Lower lobe of right lung (tissue), 2 donors: Measurements from ENCODE around the gene OGFR. TPM values are rescaled to one million over a fixed set of nuclear protein-coding genes. Genes with fewer than 3 reads are reported as not detected.

Experiments used
- ATAC-seq, 2 donors: fragments of 200-7000 bp; cut with Tn5 transposase; one replicate each; pipeline ENCODE4 v1.9.1; 2020 to 2022; ENCODE audit warnings: mild to moderate bottlenecking in 2 of 2, moderate library complexity in 2 of 2
- DNase-seq: peaks from one replicate; pipeline ENCODE4 v3.0.0-alpha.2; 2020
- H3K27ac ChIP-seq: fragments of 200-600 bp; one replicate; pipeline ENCODE4 v1.8.0; 2022
- H3K27me3 ChIP-seq: fragments of 200-600 bp; one replicate; pipeline ENCODE4 v1.8.0; 2022; ENCODE audit warnings: low read depth
- H3K36me3 ChIP-seq: fragments of 200-600 bp; one replicate; pipeline ENCODE4 v1.8.0; 2022; ENCODE audit warnings: mild to moderate bottlenecking
- H3K4me1 ChIP-seq: fragments of 200-600 bp; one replicate; pipeline ENCODE4 v1.8.0; 2022
- H3K4me3 ChIP-seq: fragments of 200-600 bp; one replicate; pipeline ENCODE4 v1.8.0; 2022; ENCODE audit warnings: mild to moderate bottlenecking
- H3K9me3 ChIP-seq: fragments of 200-600 bp; one replicate; pipeline ENCODE4 v1.8.0; 2022
- intact Hi-C: fragments of 100-400 bp; cut with DNase I; formaldehyde crosslinking; loops from one replicate; pipeline ENCODE4 v1.11.0; 2022
- total RNA-seq: library from RNA; stranded (reverse); fragmentation: NEBNext Ultra II Directional; extraction: Animal tissue kit (Norgen Biotek cat#: 25700); gene quantifications from one replicate; pipeline ENCODE4 v1.2.1, GENCODE V29; 2021
- TF ChIP-seq, protein P1 (sequence below): fragments of 200-600 bp; IDR thresholded peaks from one replicate; pipeline ENCODE4 v1.8.0; 2022; ENCODE audit warnings: antibody characterized with exemption, mild to moderate bottlenecking
- donor health status: DM: no; HTN: yes; CAD: no; lungs with severe emphysema.

Gene OGFR
- total RNA-seq, 1 donor from 2014 or later = 69.4 TPM

DNA sequence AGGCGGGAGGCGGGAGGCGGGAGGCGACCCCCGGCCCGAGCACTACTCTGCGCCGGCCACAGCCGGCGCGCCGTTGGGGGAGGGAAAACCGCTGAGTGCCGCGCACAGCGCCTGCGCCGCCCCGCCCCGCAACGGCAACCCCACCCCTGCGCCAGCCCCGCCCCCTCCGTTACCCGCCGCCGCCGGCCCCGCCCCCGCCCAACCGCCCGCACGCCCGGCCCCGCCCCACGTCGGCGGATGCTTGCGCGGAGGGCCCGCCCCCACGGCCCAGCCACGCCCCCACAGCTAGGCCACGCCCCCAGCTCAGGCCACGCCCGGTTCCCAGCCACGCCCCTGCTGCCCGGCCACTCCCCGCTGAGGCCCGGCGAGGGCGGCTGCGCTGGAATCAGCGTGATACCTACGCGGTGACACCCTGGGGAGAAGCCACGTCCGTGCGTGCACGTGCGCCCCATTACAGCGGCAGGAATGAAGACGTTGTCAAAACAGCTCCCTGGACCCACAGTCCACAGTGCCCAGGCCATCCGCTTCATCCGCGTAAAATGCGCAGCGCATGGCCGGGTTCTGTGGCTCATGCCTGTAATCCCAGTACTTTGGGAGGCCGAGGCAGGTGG is 57.2 kb downstream of the OGFR start, which contains the start of gene TCFL5:
TSS of gene TCFL5 (minus strand) at position 97 of the 611 bp plus-strand sequence. CDS start 152 bp downstream, outside the sequence.
- Histone ChIP-seq H3K4me1 (peaks cover 14% of the 10 kb centered on the region), H3K27me3 (no peaks in the 10 kb centered on the region), H3K36me3 (peaks cover 4% of the 10 kb centered on the region), H3K9me3 (no peaks in the 10 kb centered on the region), H3K27ac (no peak within 1 kb of the TSS), H3K4me3 (peak within 1 kb of the TSS; percentile 51)
- TF ChIP-seq, protein P1, sequence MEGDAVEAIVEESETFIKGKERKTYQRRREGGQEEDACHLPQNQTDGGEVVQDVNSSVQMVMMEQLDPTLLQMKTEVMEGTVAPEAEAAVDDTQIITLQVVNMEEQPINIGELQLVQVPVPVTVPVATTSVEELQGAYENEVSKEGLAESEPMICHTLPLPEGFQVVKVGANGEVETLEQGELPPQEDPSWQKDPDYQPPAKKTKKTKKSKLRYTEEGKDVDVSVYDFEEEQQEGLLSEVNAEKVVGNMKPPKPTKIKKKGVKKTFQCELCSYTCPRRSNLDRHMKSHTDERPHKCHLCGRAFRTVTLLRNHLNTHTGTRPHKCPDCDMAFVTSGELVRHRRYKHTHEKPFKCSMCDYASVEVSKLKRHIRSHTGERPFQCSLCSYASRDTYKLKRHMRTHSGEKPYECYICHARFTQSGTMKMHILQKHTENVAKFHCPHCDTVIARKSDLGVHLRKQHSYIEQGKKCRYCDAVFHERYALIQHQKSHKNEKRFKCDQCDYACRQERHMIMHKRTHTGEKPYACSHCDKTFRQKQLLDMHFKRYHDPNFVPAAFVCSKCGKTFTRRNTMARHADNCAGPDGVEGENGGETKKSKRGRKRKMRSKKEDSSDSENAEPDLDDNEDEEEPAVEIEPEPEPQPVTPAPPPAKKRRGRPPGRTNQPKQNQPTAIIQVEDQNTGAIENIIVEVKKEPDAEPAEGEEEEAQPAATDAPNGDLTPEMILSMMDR = no peak
- ATAC-seq (peak; percentile 99 to 100), DNase-seq (peak; percentile 92)
- intact Hi-C loops = no loop called here

Other genes starting within 250 kb of the OGFR start
- gene SLCO4A1, start 162.3 kb upstream of the OGFR start, total RNA-seq = 72.4 TPM
- not detected for gene NTSR1, start 96.0 kb upstream of the OGFR start, total RNA-seq
- gene MRGBP, start 8.4 kb upstream of the OGFR start, total RNA-seq = 8.3 TPM
- 0.89 TPM for gene COL9A3, start 12.2 kb downstream of the OGFR start, total RNA-seq
- 8.2 TPM for gene TCFL5, start 57.0 kb downstream of the OGFR start, total RNA-seq
- 54.6 TPM for gene DIDO1, start 121.7 kb downstream of the OGFR start, total RNA-seq
- 26.2 TPM for gene GID8, start 133.3 kb downstream of the OGFR start, total RNA-seq
- gene SLC17A9, start 147.9 kb downstream of the OGFR start, total RNA-seq = 10.4 TPM
- gene BHLHE23, start 202.1 kb downstream of the OGFR start, total RNA-seq = not detected